CD4-positive, alpha-beta T cell (primary cell): ENCODE data around the gene UBP1. TPM values are rescaled to one million over a fixed set of nuclear protein-coding genes. Genes with fewer than 3 reads are reported as not detected.

Experiments used
- ATAC-seq: fragments of 200-7000 bp; cut with Tn5 transposase; one replicate; pipeline ENCODE4 v1.10.0; 2022; ENCODE audit warnings: mild to moderate bottlenecking; ENCODE audit not compliant: poor library complexity
- CTCF ChIA-PET: fragments of 350-600 bp; sonication (Branson Sonifier 250); formaldehyde crosslinking; loops from one replicate; lab custom pipeline; 2021; ENCODE audit warnings: antibody characterized with exemption, inconsistent platforms; lab: Charles Lee
- POLR2A ChIA-PET: fragments of 350-600 bp; sonication (Branson Sonifier 250); formaldehyde crosslinking; loops from one replicate; lab custom pipeline; 2021; ENCODE audit warnings: antibody characterized with exemption, inconsistent platforms; lab: Charles Lee
- DNase-seq, 14 experiments: peaks; one replicate each; pipeline ENCODE4 v3.0.0-alpha.2; 2013 to 2020; ENCODE audit warnings: mixed read lengths in 2 of 14
- H3K27ac ChIP-seq, 2 donors: one replicate each; pipeline versions ENCODE4 v1.5.1 to v1.7.0; 2013; ENCODE audit warnings: low read length in 2 of 2, low read depth in 1 of 2, mild to moderate bottlenecking in 1 of 2
- H3K27me3 ChIP-seq, 2 experiments: 1 replicate in 1 of 2; 2 replicates in 1 of 2; pipeline versions ENCODE4 v1.6.1 to v1.7.0; 2013; ENCODE audit warnings: low read length in 2 of 2, control low read depth in 1 of 2, mild to moderate bottlenecking in 1 of 2, moderate library complexity in 1 of 2; ENCODE audit not compliant: insufficient read depth in 2 of 2, control insufficient read depth in 1 of 2
- H3K36me3 ChIP-seq: one replicate; pipeline ENCODE4 v1.6.1; 2013; ENCODE audit warnings: low read length, control low read depth; ENCODE audit not compliant: insufficient read depth
- H3K4me1 ChIP-seq: one replicate; pipeline ENCODE4 v1.6.1; 2013; ENCODE audit warnings: low read length, control low read depth; ENCODE audit not compliant: insufficient read depth
- H3K4me3 ChIP-seq: one replicate; pipeline ENCODE4 v1.5.1; 2013; ENCODE audit warnings: mild to moderate bottlenecking, low read length, moderate library complexity
- H3K9me3 ChIP-seq, 2 experiments: 1 replicate in 1 of 2; 2 replicates in 1 of 2; pipeline versions ENCODE4 v1.6.1 to v1.7.0; 2013; ENCODE audit warnings: low read length in 2 of 2, mild to moderate bottlenecking in 2 of 2, control low read depth in 1 of 2, moderate library complexity in 1 of 2; ENCODE audit not compliant: control insufficient read depth in 1 of 2, insufficient read depth in 1 of 2
- H3K27ac Mint-ChIP-seq: one replicate; pipeline ENCODE4 v1.8.0; 2020; ENCODE audit warnings: mixed read lengths
- H3K27me3 Mint-ChIP-seq: one replicate; pipeline ENCODE4 v1.8.0; 2021; ENCODE audit warnings: mixed read lengths
- H3K36me3 Mint-ChIP-seq: one replicate; pipeline ENCODE4 v1.8.0; 2021; ENCODE audit warnings: low read depth, mixed read lengths
- H3K4me1 Mint-ChIP-seq: one replicate; pipeline ENCODE4 v1.8.0; 2021; ENCODE audit warnings: low read depth, mixed read lengths
- H3K4me3 Mint-ChIP-seq: one replicate; pipeline ENCODE4 v1.8.0; 2020; ENCODE audit warnings: mild to moderate bottlenecking, mixed read lengths
- H3K9me3 Mint-ChIP-seq: one replicate; pipeline ENCODE4 v1.8.0; 2020; ENCODE audit warnings: mixed read lengths
- intact Hi-C, 2 experiments: fragments of 100-400 bp; cut with DNase I in 1 of 2; cut with micrococcal nuclease in 1 of 2; formaldehyde crosslinking; loops; one replicate each; pipeline versions ENCODE4 v1.15.1 to v1.9.0; 2023 to 2025; cut with DNase I, micrococcal nuclease
- total RNA-seq, 174 experiments: library from RNA in 2 of 174; stranded (reverse) in 2 of 174; gene quantifications; one replicate each; pipeline ENCODE4 v1.2.3 and lab custom pipeline; 2021 to 2026
- TF ChIP-seq, protein P1 (sequence below): fragments of 200-600 bp; IDR thresholded peaks from one replicate; pipeline ENCODE4 v1.8.0; 2022; ENCODE audit warnings: antibody characterized with exemption, mild to moderate bottlenecking

Gene UBP1
- total RNA-seq, 2 experiments from 2014 or later = 59.5 to 61.6 TPM

DNA sequence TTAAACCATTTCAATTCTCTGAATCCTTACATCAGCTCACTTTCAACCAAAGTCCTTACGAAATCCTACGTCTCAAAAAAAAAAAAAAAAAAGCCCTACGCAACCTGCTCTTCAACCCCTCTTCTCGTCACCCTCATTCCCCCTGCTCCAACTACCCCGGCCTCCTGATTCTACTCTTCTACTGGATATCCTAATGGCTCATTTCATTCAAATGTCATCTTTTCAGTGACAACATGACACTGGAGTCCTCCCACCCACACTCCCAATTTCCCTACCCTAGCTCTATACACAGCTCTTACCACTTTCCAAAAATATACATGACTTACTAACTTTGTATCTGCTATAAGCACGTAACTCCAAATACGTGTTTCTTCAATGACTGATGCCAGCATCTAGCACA is 11.5 kb downstream of the UBP1 start:
- Mint-ChIP-seq H3K27me3 (no peaks in the 10 kb centered on the region), H3K9me3 (no peaks in the 10 kb centered on the region), H3K4me1 (peaks cover 66% of the 10 kb centered on the region), H3K27ac (peak overlapping the region; percentile 25), H3K4me3 (no peak overlapping the region), H3K36me3 (peaks cover 55% of the 10 kb centered on the region)
- CTCF ChIA-PET = interaction anchor here (1.1 kb wide), 1 partner anchor 13 kb away, joined by 3 read pairs; no protein-coding TSS in a partner anchor
- Histone ChIP-seq H3K36me3 (peaks cover 16% of the 10 kb centered on the region), H3K27me3 (no peaks in the 10 kb centered on the region), H3K4me1 (peaks cover 37% of the 10 kb centered on the region), H3K27ac (no peak overlapping the region), H3K9me3 (no peaks in the 10 kb centered on the region), H3K4me3 (no peak overlapping the region)
- TF ChIP-seq, protein P1, sequence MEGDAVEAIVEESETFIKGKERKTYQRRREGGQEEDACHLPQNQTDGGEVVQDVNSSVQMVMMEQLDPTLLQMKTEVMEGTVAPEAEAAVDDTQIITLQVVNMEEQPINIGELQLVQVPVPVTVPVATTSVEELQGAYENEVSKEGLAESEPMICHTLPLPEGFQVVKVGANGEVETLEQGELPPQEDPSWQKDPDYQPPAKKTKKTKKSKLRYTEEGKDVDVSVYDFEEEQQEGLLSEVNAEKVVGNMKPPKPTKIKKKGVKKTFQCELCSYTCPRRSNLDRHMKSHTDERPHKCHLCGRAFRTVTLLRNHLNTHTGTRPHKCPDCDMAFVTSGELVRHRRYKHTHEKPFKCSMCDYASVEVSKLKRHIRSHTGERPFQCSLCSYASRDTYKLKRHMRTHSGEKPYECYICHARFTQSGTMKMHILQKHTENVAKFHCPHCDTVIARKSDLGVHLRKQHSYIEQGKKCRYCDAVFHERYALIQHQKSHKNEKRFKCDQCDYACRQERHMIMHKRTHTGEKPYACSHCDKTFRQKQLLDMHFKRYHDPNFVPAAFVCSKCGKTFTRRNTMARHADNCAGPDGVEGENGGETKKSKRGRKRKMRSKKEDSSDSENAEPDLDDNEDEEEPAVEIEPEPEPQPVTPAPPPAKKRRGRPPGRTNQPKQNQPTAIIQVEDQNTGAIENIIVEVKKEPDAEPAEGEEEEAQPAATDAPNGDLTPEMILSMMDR = no peak
- no peak for ATAC-seq
- no peak for DNase-seq
- POLR2A ChIA-PET = interaction anchor here (0.7 to 2.0 kb wide), 2 partner anchors 10 to 18 kb away, joined by 3 to 5 read pairs; no protein-coding TSS in a partner anchor
- intact Hi-C loops = no loop called here

GRCh38 chr3:33426630-33427317 is 13.4 kb downstream of the UBP1 start:
- Mint-ChIP-seq H3K9me3 (no peaks in the 10 kb centered on the region), H3K4me3 (no peak overlapping the region), H3K27ac (peak overlapping the region; percentile 51), H3K27me3 (no peaks in the 10 kb centered on the region), H3K4me1 (peaks cover 51% of the 10 kb centered on the region), H3K36me3 (peaks cover 63% of the 10 kb centered on the region)
- ChIA-PET POLR2A (interaction anchor here (1.0 to 1.1 kb wide), 2 partner anchors 12 to 14 kb away, joined by 3 to 7 read pairs; partner anchors contain the start of gene UBP1), CTCF (interaction anchor here (1.6 kb wide), 1 partner anchor 15 kb away, joined by 4 read pairs; no protein-coding TSS in a partner anchor)
- no peak for DNase-seq
- no peak overlapping the region for H3K27ac ChIP-seq
- H3K4me3 ChIP-seq = no peak overlapping the region
- intact Hi-C loops = no loop called here
- H3K27me3 ChIP-seq = no peaks in the 10 kb centered on the region
- peaks cover 25% of the 10 kb centered on the region for H3K4me1 ChIP-seq
- H3K36me3 ChIP-seq = peaks cover 25% of the 10 kb centered on the region
- no peak for ATAC-seq
- TF ChIP-seq, protein P1 = no peak
- H3K9me3 ChIP-seq = no peaks in the 10 kb centered on the region

GRCh38 chr3:33426068-33426467 is 14.1 kb downstream of the UBP1 start:
- Histone ChIP-seq H3K4me1 (peaks cover 18% of the 10 kb centered on the region), H3K9me3 (no peaks in the 10 kb centered on the region), H3K4me3 (no peak overlapping the region), H3K36me3 (peaks cover 32% of the 10 kb centered on the region), H3K27ac (no peak overlapping the region), H3K27me3 (no peaks in the 10 kb centered on the region)
- CTCF ChIA-PET = interaction anchor here (0.5 to 1.6 kb wide), 2 partner anchors 16 to 1847 kb away, joined by 3 to 4 read pairs; no protein-coding TSS in a partner anchor
- H3K36me3 Mint-ChIP-seq = peaks cover 63% of the 10 kb centered on the region
- DNase-seq = no peak
- peaks cover 47% of the 10 kb centered on the region for H3K4me1 Mint-ChIP-seq
- no peaks in the 10 kb centered on the region for H3K9me3 Mint-ChIP-seq
- intact Hi-C loops = no loop called here
- ATAC-seq = no peak
- H3K27ac Mint-ChIP-seq = no peak overlapping the region
- POLR2A ChIA-PET = no interaction called here
- H3K4me3 Mint-ChIP-seq = no peak overlapping the region
- TF ChIP-seq, protein P1 = no peak
- no peaks in the 10 kb centered on the region for H3K27me3 Mint-ChIP-seq
